Sigmoid colon (tissue), 7 donors: Measurements from ENCODE around the gene MX1. TPM values are rescaled to one million over a fixed set of nuclear protein-coding genes. Genes with fewer than 3 reads are reported as not detected.

Experiments
- DNase-seq: peaks from one replicate; pipeline ENCODE4 v3.0.0-alpha.2; 2019
- H3K27ac ChIP-seq, 4 donors: fragments of 200-600 bp; sonication (generic); one replicate each; pipeline ENCODE4 v1.5.1; 2016 to 2019; ENCODE audit warnings: mild to moderate bottlenecking in 1 of 4
- H3K27me3 ChIP-seq, 3 donors: fragments of 200-600 bp; sonication (generic); one replicate each; pipeline ENCODE4 v1.5.1; 2019; ENCODE audit warnings: mild to moderate bottlenecking in 1 of 3
- H3K36me3 ChIP-seq, 4 donors: fragments of 200-600 bp; sonication (generic); one replicate each; pipeline ENCODE4 v1.5.1; 2016 to 2019
- H3K4me1 ChIP-seq, 4 donors: fragments of 200-600 bp; sonication (generic); one replicate each; pipeline ENCODE4 v1.5.1; 2017 to 2019
- H3K4me3 ChIP-seq, 4 donors: fragments of 200-600 bp; sonication (generic); one replicate each; pipeline ENCODE4 v1.5.1; 2017 to 2019; ENCODE audit warnings: mild to moderate bottlenecking in 2 of 4, moderate library complexity in 1 of 4
- H3K9me3 ChIP-seq, 4 donors: fragments of 200-600 bp in 3 of 4; sonication (generic) in 3 of 4; one replicate each; pipeline versions ENCODE4 v1.5.1 to v1.6.1; 2013 to 2019
- CTCF ChIP-seq, 4 experiments: fragments of 450-650 bp in 3 of 4; fragments of 200-600 bp in 1 of 4; IDR thresholded peaks; one replicate each; pipeline ENCODE4 v1.5.1; 2016 to 2019; ENCODE audit warnings: antibody characterized with exemption in 4 of 4, mild to moderate bottlenecking in 3 of 4, moderate library complexity in 2 of 4
- EP300 ChIP-seq, 4 donors: sonication (generic); formaldehyde crosslinking; IDR thresholded peaks; one replicate each; pipeline ENCODE4 v1.6.1; 2017; ENCODE audit warnings: antibody characterized with exemption in 4 of 4
- POLR2A ChIP-seq, 2 donors: fragments of 450-650 bp; IDR thresholded peaks; one replicate each; pipeline ENCODE4 v1.6.1; 2016; ENCODE audit warnings: antibody characterized with exemption in 2 of 2, mild to moderate bottlenecking in 2 of 2, moderate library complexity in 2 of 2
- POLR2AphosphoS5 ChIP-seq, 4 donors: sonication (generic); formaldehyde crosslinking; IDR thresholded peaks; one replicate each; pipeline ENCODE4 v1.6.1; 2017; ENCODE audit warnings: antibody characterized with exemption in 4 of 4
- WGBS, 2 donors: extraction: QIAGEN DNeasy Blood & Tissue Kit; methylation state at CpG; one replicate each; pipeline ENCODE4 v1.1.7; 2013; 5-methylcytosine and 5-hydroxymethylcytosine counted together
- intact Hi-C: fragments of 100-400 bp; cut with DNase I; formaldehyde crosslinking; loops from one replicate; pipeline ENCODE4 v1.15.1; 2023
- polyA plus RNA-seq, 3 donors: library from polyadenylated mRNA; stranded (reverse); fragments of 200-250 nt; gene quantifications; one replicate each; pipeline ENCODE4 v1.2.3, GENCODE V29; 2013
- total RNA-seq, 4 donors: library from RNA; depleted of rRNA; stranded (reverse); fragments of >200 nt; gene quantifications; one replicate each; pipeline ENCODE4 v1.1.0, GENCODE V29; 2016
- donor health status: healthy with polysubstance abuse.
- donor health status: Bipolar disorder and iron deficiency.
- donor health status: healthy.

The MX1 gene
- total and polyA plus RNA-seq, 7 donors = 8.6 to 76.7 (median 27.8) TPM

GRCh38 chr21:41432562-41433460 is 6.8 kb downstream of the MX1 start:
- no peaks in the 10 kb centered on the region for H3K27me3 ChIP-seq
- no peak overlapping the region for H3K27ac ChIP-seq
- intact Hi-C loops = no loop called here
- H3K9me3 ChIP-seq = no peaks in the 10 kb centered on the region
- 30 to 58% methylated on average over 10 of the region's 10 CpGs for WGBS, 2 donors
- TF ChIP-seq POLR2A (IDR thresholded peaks at IDR 0.05) = no peak
- TF ChIP-seq POLR2AphosphoS5 (IDR thresholded peaks at IDR 0.05) = no peak
- no peak for TF ChIP-seq CTCF (IDR thresholded peaks at IDR 0.05)
- no peak for TF ChIP-seq EP300 (IDR thresholded peaks at IDR 0.05)
- no peaks in the 10 kb centered on the region for H3K4me1 ChIP-seq
- no peak for DNase-seq
- H3K4me3 ChIP-seq = no peak overlapping the region
- H3K36me3 ChIP-seq = peaks cover 6 to 73% (median 26%) of the 10 kb centered on the region in 4 donors

GRCh38 chr21:41433566-41433965 is 7.5 kb downstream of the MX1 start:
- Histone ChIP-seq H3K4me1 (no peaks in the 10 kb centered on the region), H3K27ac (no peak overlapping the region), H3K27me3 (no peaks in the 10 kb centered on the region), H3K9me3 (no peaks in the 10 kb centered on the region), H3K36me3 (peaks cover 6 to 80% (median 26%) of the 10 kb centered on the region in 4 donors), H3K4me3 (no peak overlapping the region)
- TF ChIP-seq EP300 (IDR thresholded peaks at IDR 0.05) = no peak
- no peak for TF ChIP-seq POLR2AphosphoS5 (IDR thresholded peaks at IDR 0.05)
- no peak for TF ChIP-seq POLR2A (IDR thresholded peaks at IDR 0.05)
- DNase-seq = no peak
- WGBS, 2 donors = 58 to 85% methylated on average over 2 of the region's 2 CpGs
- intact Hi-C loops = no loop called here

DNA sequence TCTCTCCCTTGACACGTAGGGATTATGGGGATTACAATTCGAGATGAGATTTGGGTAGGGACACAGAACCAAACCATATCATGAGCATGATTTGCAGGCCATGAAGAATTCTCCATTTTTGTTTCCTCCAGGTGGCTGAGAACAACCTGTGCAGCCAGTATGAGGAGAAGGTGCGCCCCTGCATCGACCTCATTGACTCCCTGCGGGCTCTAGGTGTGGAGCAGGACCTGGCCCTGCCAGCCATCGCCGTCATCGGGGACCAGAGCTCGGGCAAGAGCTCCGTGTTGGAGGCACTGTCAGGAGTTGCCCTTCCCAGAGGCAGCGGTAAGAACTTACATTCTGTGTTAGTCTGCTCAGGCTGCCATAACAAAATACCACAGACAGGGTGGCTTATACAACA is 9.7 kb downstream of the MX1 start:
- no peaks in the 10 kb centered on the region for H3K4me1 ChIP-seq
- 96 to 98% methylated on average over 11 of the region's 11 CpGs for WGBS, 2 donors
- H3K36me3 ChIP-seq = peaks cover 6 to 96% (median 30%) of the 10 kb centered on the region in 4 donors
- H3K9me3 ChIP-seq = no peaks in the 10 kb centered on the region
- H3K27me3 ChIP-seq = no peaks in the 10 kb centered on the region
- no peak overlapping the region for H3K27ac ChIP-seq
- no peak for TF ChIP-seq POLR2AphosphoS5 (IDR thresholded peaks at IDR 0.05)
- TF ChIP-seq CTCF (IDR thresholded peaks at IDR 0.05) = no peak
- no peak for TF ChIP-seq POLR2A (IDR thresholded peaks at IDR 0.05)
- TF ChIP-seq EP300 (IDR thresholded peaks at IDR 0.05) = no peak
- H3K4me3 ChIP-seq = no peak overlapping the region
- no peak for DNase-seq
- intact Hi-C loops = no loop called here

DNA sequence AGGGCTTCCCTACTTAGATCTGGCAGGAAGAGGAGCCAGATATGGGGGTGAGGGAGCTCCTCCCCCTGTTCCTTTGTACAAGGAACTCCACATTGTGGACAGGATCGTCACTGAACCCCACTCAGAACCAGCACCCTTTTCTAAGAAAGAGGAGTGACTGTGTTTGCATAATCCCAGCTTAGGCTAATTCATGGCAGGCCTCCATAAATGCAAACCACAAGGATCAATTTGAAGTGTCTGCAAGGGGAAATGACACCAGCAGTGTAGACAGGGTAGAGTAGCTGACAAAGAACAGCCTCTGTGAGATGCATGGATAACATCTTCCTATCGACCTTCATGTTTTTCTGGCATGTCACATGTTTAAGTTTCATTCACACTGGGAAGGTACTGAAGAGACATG is 11.7 kb downstream of the MX1 start:
- Histone ChIP-seq H3K27me3 (no peaks in the 10 kb centered on the region), H3K27ac (no peak overlapping the region), H3K36me3 (peaks cover 0 to 97% (median 31%) of the 10 kb centered on the region in 4 donors), H3K4me1 (no peaks in the 10 kb centered on the region), H3K4me3 (no peak overlapping the region), H3K9me3 (no peaks in the 10 kb centered on the region)
- no peak for DNase-seq
- TF ChIP-seq CTCF (IDR thresholded peaks at IDR 0.05) (no peak), POLR2AphosphoS5 (IDR thresholded peaks at IDR 0.05) (no peak), EP300 (IDR thresholded peaks at IDR 0.05) (no peak), POLR2A (IDR thresholded peaks at IDR 0.05) (no peak)
- intact Hi-C loops = no loop called here
- WGBS, 2 donors = 73 to 83% methylated on average over 2 of the region's 2 CpGs

GRCh38 chr21:41438425-41439113 is 12.5 kb downstream of the MX1 start:
- intact Hi-C loops = no loop called here
- Histone ChIP-seq H3K27ac (no peak overlapping the region), H3K4me1 (no peaks in the 10 kb centered on the region), H3K27me3 (no peaks in the 10 kb centered on the region), H3K4me3 (no peak overlapping the region), H3K36me3 (peaks cover 0 to 97% (median 27%) of the 10 kb centered on the region in 4 donors), H3K9me3 (no peaks in the 10 kb centered on the region)
- no peak for DNase-seq
- WGBS, 2 donors = 90 to 96% methylated on average over 13 of the region's 13 CpGs
- no peak for TF ChIP-seq POLR2A (IDR thresholded peaks at IDR 0.05)
- TF ChIP-seq EP300 (IDR thresholded peaks at IDR 0.05) = no peak
